Measurements from ENCODE around the gene AQP9.

- TF ChIP-seq, protein P1, sequence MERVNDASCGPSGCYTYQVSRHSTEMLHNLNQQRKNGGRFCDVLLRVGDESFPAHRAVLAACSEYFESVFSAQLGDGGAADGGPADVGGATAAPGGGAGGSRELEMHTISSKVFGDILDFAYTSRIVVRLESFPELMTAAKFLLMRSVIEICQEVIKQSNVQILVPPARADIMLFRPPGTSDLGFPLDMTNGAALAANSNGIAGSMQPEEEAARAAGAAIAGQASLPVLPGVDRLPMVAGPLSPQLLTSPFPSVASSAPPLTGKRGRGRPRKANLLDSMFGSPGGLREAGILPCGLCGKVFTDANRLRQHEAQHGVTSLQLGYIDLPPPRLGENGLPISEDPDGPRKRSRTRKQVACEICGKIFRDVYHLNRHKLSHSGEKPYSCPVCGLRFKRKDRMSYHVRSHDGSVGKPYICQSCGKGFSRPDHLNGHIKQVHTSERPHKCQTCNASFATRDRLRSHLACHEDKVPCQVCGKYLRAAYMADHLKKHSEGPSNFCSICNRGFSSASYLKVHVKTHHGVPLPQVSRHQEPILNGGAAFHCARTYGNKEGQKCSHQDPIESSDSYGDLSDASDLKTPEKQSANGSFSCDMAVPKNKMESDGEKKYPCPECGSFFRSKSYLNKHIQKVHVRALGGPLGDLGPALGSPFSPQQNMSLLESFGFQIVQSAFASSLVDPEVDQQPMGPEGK (CRISPR knock-in tag; IDR thresholded peaks at IDR 0.05; ENCODE audit: borderline replicate concordance) = no peak
- TF ChIP-seq ZFP3 (CRISPR knock-in tag; IDR thresholded peaks at IDR 0.05) (no peak), RARB (CRISPR knock-in tag; IDR thresholded peaks at IDR 0.05) (no peak), ESRRG (CRISPR knock-in tag; IDR thresholded peaks at IDR 0.05) (no peak), ZFP30 (CRISPR knock-in tag; IDR thresholded peaks at IDR 0.05) (no peak), ZC3H10 (CRISPR knock-in tag; IDR thresholded peaks at IDR 0.05) (no peak), SNAI2 (CRISPR knock-in tag; IDR thresholded peaks at IDR 0.05) (no peak), POU6F1 (CRISPR knock-in tag; IDR thresholded peaks at IDR 0.05; ENCODE audit: borderline replicate concordance, low read depth) (no peak), PPARA (CRISPR knock-in tag; IDR thresholded peaks at IDR 0.05; ENCODE audit: borderline replicate concordance) (no peak)
- TF ChIP-seq, protein P2, sequence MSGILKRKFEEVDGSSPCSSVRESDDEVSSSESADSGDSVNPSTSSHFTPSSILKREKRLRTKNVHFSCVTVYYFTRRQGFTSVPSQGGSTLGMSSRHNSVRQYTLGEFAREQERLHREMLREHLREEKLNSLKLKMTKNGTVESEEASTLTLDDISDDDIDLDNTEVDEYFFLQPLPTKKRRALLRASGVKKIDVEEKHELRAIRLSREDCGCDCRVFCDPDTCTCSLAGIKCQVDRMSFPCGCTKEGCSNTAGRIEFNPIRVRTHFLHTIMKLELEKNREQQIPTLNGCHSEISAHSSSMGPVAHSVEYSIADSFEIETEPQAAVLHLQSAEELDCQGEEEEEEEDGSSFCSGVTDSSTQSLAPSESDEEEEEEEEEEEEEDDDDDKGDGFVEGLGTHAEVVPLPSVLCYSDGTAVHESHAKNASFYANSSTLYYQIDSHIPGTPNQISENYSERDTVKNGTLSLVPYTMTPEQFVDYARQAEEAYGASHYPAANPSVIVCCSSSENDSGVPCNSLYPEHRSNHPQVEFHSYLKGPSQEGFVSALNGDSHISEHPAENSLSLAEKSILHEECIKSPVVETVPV (CRISPR knock-in tag; IDR thresholded peaks at IDR 0.05) = no peak
Observed at GRCh38 chr15:58178668-58179067, 40.5 kb downstream of the AQP9 start.
